NOMO-1 treated with DMSO at 0.1 percent for 48 hours (cell line): ENCODE data around the gene SPDEF.

Experiments
- DNase-seq: peaks from one replicate; lab custom pipeline; 2025; ENCODE audit not compliant: unreplicated experiment; lab: John Stamatoyannopoulos, UW

The SPDEF gene

GRCh38 chr6:34564181-34564580 is 8.1 kb upstream of the SPDEF start:
- DNase-seq, result no peak

GRCh38 chr6:34563513-34563870 is 7.4 kb upstream of the SPDEF start:
- no peak for DNase-seq

GRCh38 chr6:34562861-34563512 is 6.9 kb upstream of the SPDEF start:
- no peak for DNase-seq

GRCh38 chr6:34562350-34562749 is 6.2 kb upstream of the SPDEF start:
- DNase-seq, result no peak

GRCh38 chr6:34561227-34561530 is 5.0 kb upstream of the SPDEF start:
- DNase-seq, result no peak

GRCh38 chr6:34560366-34561226 is 4.5 kb upstream of the SPDEF start:
- no peak for DNase-seq

GRCh38 chr6:34559651-34560365 is 3.7 kb upstream of the SPDEF start:
- no peak for DNase-seq

- no peak for DNase-seq
Measured at GRCh38 chr6:34558172-34558714, 2.1 kb upstream of the SPDEF start.

GRCh38 chr6:34557228-34557627 is 1.1 kb upstream of the SPDEF start:
- DNase-seq, result no peak

GRCh38 chr6:34556493-34556892 is 364 bp upstream of the SPDEF start:
- DNase-seq, result no peak

GRCh38 chr6:34555328-34555727 is 801 bp downstream of the SPDEF start:
- no peak for DNase-seq

GRCh38 chr6:34555007-34555322 is 1.2 kb downstream of the SPDEF start:
- no peak for DNase-seq

- no peak for DNase-seq
Measured at GRCh38 chr6:34554291-34555006, 1.7 kb downstream of the SPDEF start.

GRCh38 chr6:34553750-34554149 is 2.4 kb downstream of the SPDEF start:
- no peak for DNase-seq

- no peak for DNase-seq
Measured at GRCh38 chr6:34553146-34553545, 3.0 kb downstream of the SPDEF start.

GRCh38 chr6:34552620-34553019 is 3.5 kb downstream of the SPDEF start:
- no peak for DNase-seq

GRCh38 chr6:34551720-34552119 is 4.4 kb downstream of the SPDEF start:
- no peak for DNase-seq

- no peak for DNase-seq
Measured at GRCh38 chr6:34549804-34550202, 6.3 kb downstream of the SPDEF start.

- no peak for DNase-seq
Measured at GRCh38 chr6:34549026-34549803, 6.9 kb downstream of the SPDEF start.
